ENCODE data around the gene PTPN23. TPM values are rescaled to one million over a fixed set of nuclear protein-coding genes. Genes with fewer than 3 reads are reported as not detected.

Gene PTPN23, protein sequence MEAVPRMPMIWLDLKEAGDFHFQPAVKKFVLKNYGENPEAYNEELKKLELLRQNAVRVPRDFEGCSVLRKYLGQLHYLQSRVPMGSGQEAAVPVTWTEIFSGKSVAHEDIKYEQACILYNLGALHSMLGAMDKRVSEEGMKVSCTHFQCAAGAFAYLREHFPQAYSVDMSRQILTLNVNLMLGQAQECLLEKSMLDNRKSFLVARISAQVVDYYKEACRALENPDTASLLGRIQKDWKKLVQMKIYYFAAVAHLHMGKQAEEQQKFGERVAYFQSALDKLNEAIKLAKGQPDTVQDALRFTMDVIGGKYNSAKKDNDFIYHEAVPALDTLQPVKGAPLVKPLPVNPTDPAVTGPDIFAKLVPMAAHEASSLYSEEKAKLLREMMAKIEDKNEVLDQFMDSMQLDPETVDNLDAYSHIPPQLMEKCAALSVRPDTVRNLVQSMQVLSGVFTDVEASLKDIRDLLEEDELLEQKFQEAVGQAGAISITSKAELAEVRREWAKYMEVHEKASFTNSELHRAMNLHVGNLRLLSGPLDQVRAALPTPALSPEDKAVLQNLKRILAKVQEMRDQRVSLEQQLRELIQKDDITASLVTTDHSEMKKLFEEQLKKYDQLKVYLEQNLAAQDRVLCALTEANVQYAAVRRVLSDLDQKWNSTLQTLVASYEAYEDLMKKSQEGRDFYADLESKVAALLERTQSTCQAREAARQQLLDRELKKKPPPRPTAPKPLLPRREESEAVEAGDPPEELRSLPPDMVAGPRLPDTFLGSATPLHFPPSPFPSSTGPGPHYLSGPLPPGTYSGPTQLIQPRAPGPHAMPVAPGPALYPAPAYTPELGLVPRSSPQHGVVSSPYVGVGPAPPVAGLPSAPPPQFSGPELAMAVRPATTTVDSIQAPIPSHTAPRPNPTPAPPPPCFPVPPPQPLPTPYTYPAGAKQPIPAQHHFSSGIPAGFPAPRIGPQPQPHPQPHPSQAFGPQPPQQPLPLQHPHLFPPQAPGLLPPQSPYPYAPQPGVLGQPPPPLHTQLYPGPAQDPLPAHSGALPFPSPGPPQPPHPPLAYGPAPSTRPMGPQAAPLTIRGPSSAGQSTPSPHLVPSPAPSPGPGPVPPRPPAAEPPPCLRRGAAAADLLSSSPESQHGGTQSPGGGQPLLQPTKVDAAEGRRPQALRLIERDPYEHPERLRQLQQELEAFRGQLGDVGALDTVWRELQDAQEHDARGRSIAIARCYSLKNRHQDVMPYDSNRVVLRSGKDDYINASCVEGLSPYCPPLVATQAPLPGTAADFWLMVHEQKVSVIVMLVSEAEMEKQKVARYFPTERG (N-terminal part only)
- 15.2 to 22.7 TPM (median 22.1 TPM) in 5 replicates for total RNA-seq (2022; extraction: Qiagen RNA extraction)

DNA sequence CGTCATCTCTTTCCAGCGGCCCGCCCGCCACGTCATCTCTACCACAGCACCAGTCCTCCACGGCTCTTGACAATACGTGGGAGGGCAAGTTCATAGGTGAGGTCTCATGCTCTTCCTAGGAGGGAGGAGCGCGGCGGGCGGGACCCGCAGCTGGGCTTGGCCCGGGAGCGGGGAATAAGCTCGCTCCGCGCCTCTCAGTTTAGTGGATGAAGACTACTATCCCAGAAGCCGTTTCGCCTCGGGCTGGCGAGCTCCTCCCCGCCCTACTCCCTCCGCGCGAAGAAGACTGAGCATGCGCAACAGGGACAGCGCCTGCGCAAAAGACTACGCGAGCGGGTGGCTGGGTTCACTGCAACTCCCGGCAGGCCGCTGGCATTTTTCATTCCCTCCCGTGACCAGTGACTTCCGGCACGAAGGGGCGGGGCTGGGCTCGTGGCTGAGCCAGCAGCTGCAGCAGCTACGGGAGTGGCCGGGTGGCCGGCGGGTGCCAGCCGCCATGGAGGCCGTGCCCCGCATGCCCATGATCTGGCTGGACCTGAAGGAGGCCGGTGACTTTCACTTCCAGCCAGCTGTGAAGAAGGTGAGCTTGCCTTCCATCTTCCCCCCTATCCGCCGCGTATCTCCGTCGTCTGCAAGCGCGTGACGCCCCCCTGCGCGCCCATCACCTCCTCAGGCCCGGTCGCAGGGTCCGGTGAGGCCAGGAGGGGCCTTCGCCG is at the start of gene PTPN23:
Gene PTPN23 (plus strand): TSS at position 421 of the 716 bp plus-strand sequence. CDS start 76 bp downstream, at position 497.

Other genes with a start within 250 kb of the PTPN23 start
- gene SETD2, start 216.9 kb upstream of the PTPN23 start, total RNA-seq (2022; extraction: Qiagen RNA extraction): 16.3 to 22.9 TPM (median 18.8 TPM) in 5 replicates
- 19.6 to 23.8 TPM (median 21.7 TPM) in 5 replicates for gene KIF9, start 98.2 kb upstream of the PTPN23 start, total RNA-seq (2022; extraction: Qiagen RNA extraction)
- gene KLHL18, start 98.1 kb upstream of the PTPN23 start, total RNA-seq (2022; extraction: Qiagen RNA extraction): 16.1 to 22.0 TPM (median 20.3 TPM) in 5 replicates
- gene SCAP, start 94.9 kb downstream of the PTPN23 start, total RNA-seq (2022; extraction: Qiagen RNA extraction): 19.6 to 28.5 TPM (median 27.8 TPM) in 5 replicates
- 25.3 to 29.2 TPM (median 28.5 TPM) in 5 replicates for gene ELP6, start 132.7 kb downstream of the PTPN23 start, total RNA-seq (2022; extraction: Qiagen RNA extraction)
- 0.55 to 1.3 TPM (median 0.94 TPM) in 5 replicates for gene CSPG5, start 197.8 kb downstream of the PTPN23 start, total RNA-seq (2022; extraction: Qiagen RNA extraction)

Data from A549 treated with Mapracorat at 1 μM for 4 hours (cell line).